GM13977 (cell line): ENCODE results near the gene CCM2L.

Experiments
- DNase-seq: peaks from one replicate; pipeline ENCODE4 v3.0.0; 2012; ENCODE audit warnings: low spot score
- CTCF ChIP-seq: IDR thresholded peaks from 2 replicates; pipeline ENCODE4 v1.5.1; 2012; ENCODE audit warnings: mild to moderate bottlenecking, control low read depth; ENCODE audit not compliant: insufficient read depth; ENCODE audit errors: extremely low read depth, missing control alignments
- in situ Hi-C: fragments of 300-500 bp; cut with MboI; formaldehyde crosslinking; loops from one replicate; pipeline ENCODE4 v1.12.0; 2022; ENCODE audit warnings: low sequenced_read_pairs, low pct_unique_long_range_greater_than_20kb, mixed read lengths, inconsistent platforms; ENCODE audit not compliant: unreplicated experiment

CCM2L gene

DNA sequence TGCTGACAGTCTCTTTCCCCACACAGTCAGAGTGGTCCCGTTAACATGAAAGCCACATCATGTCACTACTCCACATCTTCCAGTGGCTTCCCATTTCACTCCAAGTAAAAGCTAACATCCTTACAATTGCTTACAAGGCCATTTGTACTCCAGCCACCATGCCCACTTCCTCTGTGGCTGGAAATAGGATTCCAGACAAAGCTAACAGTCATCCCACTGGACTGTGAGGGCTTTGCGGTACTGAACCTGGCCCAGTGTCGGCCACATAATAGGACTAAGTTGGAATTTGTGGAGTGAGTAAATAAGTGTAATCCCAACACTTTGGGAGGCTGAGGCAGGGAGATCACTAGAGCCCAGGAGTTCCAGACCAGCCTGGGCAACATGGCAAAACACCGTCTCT, 10.9 kb downstream of the CCM2L start:
- TF ChIP-seq CTCF, result no peak
- in situ Hi-C loops, result no loop called here
- DNase-seq, result no peak

GRCh38 chr20:32024683-32025295, 14.6 kb downstream of the CCM2L start:
- no peak for TF ChIP-seq CTCF
- DNase-seq, result no peak
- in situ Hi-C loops, result no loop called here

DNA sequence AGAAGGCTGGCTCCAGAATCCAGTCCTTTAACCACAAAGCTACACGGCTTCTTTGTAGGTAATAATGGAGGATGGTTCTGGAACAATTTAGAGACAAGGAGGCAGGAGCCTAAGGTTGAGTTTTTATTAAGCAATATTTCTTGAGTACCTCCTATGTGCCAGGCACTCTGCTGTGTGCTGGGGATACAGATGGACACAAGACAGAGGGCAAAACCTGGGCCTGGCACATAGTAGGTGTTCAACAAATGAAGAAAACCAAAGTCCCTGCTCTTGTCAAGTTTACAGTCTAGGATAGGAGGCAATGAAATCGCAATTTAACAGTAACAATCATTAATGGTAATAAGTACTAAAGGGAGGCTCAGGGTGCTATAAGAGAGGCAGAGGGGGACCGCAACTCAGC, 17.4 kb downstream of the CCM2L start:
- in situ Hi-C loops, result no loop called here
- DNase-seq, result no peak

GRCh38 chr20:32028647-32029372, 18.6 kb downstream of the CCM2L start:
- no peak for TF ChIP-seq CTCF
- DNase-seq, result no peak
- in situ Hi-C loops, result no loop called here

More for the DNA sequence above, 17.4 kb downstream of the CCM2L start:
- TF ChIP-seq CTCF, result no peak

DNA sequence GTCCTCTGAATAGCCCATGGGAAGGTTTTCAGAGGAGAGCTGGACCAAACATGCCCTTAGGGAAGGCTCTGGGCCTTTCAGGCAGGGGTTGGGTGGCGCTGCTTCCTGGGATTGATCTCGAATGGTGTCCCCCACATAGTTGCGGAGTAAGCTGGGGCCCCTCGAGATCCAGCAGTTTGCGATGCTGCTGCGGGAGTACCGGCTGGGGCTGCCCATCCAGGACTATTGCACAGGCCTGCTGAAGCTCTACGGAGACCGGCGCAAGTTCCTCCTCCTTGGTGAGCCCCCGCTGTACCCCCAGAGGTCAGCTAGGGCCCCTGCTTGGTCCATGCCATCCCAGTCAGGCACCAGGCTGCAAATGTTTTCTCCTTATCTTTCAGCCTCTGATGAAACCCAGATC, 19.3 kb downstream of the CCM2L start:
- TF ChIP-seq CTCF, result no peak
- no peak for DNase-seq
- in situ Hi-C loops, result no loop called here

DNA sequence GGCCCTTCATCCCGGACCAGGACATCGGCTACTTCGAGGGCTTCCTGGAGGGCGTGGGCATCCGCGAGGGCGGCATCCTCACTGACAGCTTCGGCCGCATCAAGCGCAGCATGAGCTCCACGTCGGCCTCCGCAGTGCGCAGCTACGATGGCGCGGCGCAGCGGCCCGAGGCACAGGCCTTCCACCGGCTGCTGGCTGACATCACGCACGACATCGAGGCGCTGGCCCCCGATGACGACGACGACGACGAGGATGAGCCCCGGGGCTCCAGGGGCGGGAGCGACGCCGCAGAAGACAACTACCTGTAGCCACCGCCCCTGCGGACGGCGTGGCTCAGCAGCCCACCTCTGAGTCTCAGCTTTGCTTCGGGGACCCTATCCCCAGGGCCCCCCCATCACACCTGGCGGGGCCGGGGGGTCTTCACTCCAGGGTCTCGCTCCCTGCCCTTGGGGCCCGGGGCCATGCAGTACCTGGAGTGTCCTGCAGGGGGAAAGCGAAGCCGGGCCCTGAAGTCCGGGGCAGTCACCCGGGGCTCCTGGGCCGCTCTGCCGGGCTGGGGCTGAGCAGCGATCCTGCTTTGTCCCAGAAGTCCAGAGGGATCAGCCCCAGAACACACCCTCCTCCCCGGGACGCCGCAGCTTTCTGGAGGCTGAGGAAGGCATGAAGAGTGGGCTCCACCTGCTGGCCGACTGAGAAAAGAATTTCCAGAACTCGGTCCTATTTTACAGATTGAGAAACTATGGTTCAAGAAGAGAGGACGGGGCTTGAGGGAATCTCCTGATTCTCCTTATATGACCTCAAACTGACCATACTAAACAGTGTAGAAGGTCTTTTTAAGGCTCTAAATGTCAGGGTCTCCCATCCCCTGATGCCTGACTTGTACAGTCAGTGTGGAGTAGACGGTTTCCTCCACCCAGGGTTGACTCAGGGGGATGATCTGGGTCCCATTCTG, 21.0 kb downstream of the CCM2L start:
- in situ Hi-C loops, result no loop called here
- DNase-seq, result peak; percentile 64

More for the DNA sequence above, 21.0 kb downstream of the CCM2L start:
- TF ChIP-seq CTCF, result peak; percentile 75
